H1 (cell line): ENCODE results near the gene TNXB. TPM values are rescaled to one million over a fixed set of nuclear protein-coding genes. Genes with fewer than 3 reads are reported as not detected.

Experiments used
- FOSL1 ChIP-seq: IDR thresholded peaks from 2 replicates; pipeline ENCODE4 v1.6.1; 2011; ENCODE audit warnings: mild to moderate bottlenecking, low read depth, low read length, moderate library complexity; ENCODE audit not compliant: insufficient read depth
- polyA plus RNA-seq, 7 experiments: library from polyadenylated mRNA; depleted of rRNA in 3 of 7; stranded (reverse) in 5 of 7; unstranded in 2 of 7; fragments of >200 nt in 5 of 7; fragments of 200-250 nt in 2 of 7; gene quantifications; 1 replicate in 5 of 7; 2 replicates in 1 of 7; 4 replicates in 1 of 7; pipeline versions ENCODE4 v1.2.1 to v1.2.3, GENCODE V29; 2011 to 2013; ENCODE audit warnings: missing spikeins in 2 of 7, mixed read lengths in 2 of 7
- total RNA-seq: library from RNA; stranded (reverse); fragmentation: NEBNext Ultra II Directional; extraction: Animal tissue kit (Norgen Biotek cat#: 25700); gene quantifications from 2 replicates; pipeline ENCODE4 v1.2.1, GENCODE V29; 2021

The TNXB gene
- total and polyA plus RNA-seq, 2 of the 8 experiments (the other 6 are each of a cell fraction or from before 2014, with no cell fraction given): 3.1 to 4.8 TPM

- TF ChIP-seq FOSL1: no peak
Measured at GRCh38 chr6:32113386-32114352, 4.5 kb upstream of the TNXB start (continued).
